Measurements from ENCODE around the gene REXO5.

DNA sequence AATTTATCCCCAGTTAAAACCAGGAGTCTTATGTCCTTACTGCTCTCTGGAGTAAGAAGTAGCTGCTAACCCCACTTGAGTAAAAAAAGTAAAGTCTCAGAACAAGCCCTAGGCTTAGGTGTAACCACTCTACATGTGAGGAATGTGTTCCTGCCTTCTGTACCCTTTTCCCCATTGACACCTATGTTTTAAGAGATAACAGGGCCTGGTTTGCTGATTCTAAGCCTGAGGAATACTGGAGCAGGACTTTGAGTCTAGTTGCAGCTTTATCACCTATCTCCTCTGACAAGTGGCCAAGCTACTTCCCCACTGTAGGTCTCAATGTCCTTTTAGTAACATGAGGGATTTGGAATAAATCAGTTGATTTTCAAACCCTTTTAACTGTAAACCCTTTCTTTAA is 40.2 kb downstream of the REXO5 start:
- TF ChIP-seq SUZ12 (IDR thresholded peaks at IDR 0.05; ENCODE audit: extremely low read depth, insufficient read depth, insufficient read length) (no peak), YY1 (IDR thresholded peaks at IDR 0.05; ENCODE audit: insufficient read depth, insufficient read length) (no peak)

Data from NT2/D1 (cell line).